Upper lobe of left lung (tissue), 4 donors: ENCODE measurements around the gene SEPHS2.
"Not testable (repeated sequence)": the region's sequence is repeated elsewhere in the genome, so short reads cannot be mapped to it uniquely, and the experiment has no call there.

Source experiments
- CTCF ChIP-seq, 6 experiments: fragments of 450-650 bp in 4 of 6; fragments of 200-600 bp in 2 of 6; sonication (generic) in 2 of 6; IDR thresholded peaks; one replicate each; pipeline ENCODE4 v1.5.1; 2016 to 2019; ENCODE audit warnings: antibody characterized with exemption in 6 of 6
- POLR2A ChIP-seq, 4 donors: fragments of 450-650 bp; IDR thresholded peaks; one replicate each; pipeline ENCODE4 v1.5.1; 2016 to 2017; ENCODE audit warnings: antibody characterized with exemption in 4 of 4, mild to moderate bottlenecking in 2 of 4
- POLR2AphosphoS5 ChIP-seq, 2 donors: sonication (generic); formaldehyde crosslinking; IDR thresholded peaks; one replicate each; pipeline ENCODE4 v1.5.1; 2017; ENCODE audit warnings: antibody characterized with exemption in 2 of 2

GRCh38 chr16:30461426-30461825, 15.8 kb upstream of the SEPHS2 start:
- not testable (repeated sequence) for TF ChIP-seq CTCF, POLR2A, POLR2AphosphoS5 (IDR thresholded peaks at IDR 0.05)
